Keratinocyte (primary cell): ENCODE measurements around the gene WDR93. TPM values are rescaled to one million over a fixed set of nuclear protein-coding genes. Genes with fewer than 3 reads are reported as not detected.

ENCODE experiments used
- DNase-seq: peaks from one replicate; pipeline ENCODE4 v3.0.0-alpha.2; 2011; ENCODE audit warnings: low read depth, missing footprints, low spot score
- FAIRE-seq: peaks from 2 replicates; lab custom pipeline; 2011; peaks lifted over from hg19 to GRCh38; lab: Jason Lieb, UNC
- H2AFZ ChIP-seq: 2 replicates; pipeline ENCODE4 v1.6.0; 2012; ENCODE audit warnings: low read length, control low read depth, inconsistent platforms; ENCODE audit not compliant: control insufficient read depth
- H3K27ac ChIP-seq: 2 replicates; pipeline ENCODE4 v1.5.1; 2011; ENCODE audit warnings: low read length; ENCODE audit not compliant: control insufficient read depth, insufficient read depth
- H3K27me3 ChIP-seq: 3 replicates; pipeline ENCODE4 v1.6.0; 2011; ENCODE audit warnings: low read length; ENCODE audit not compliant: control insufficient read depth, insufficient read depth; ENCODE audit errors: extremely low read depth
- H3K36me3 ChIP-seq, 2 experiments: 2 replicates in 1 of 2; 3 replicates in 1 of 2; pipeline ENCODE4 v1.5.1; 2011; ENCODE audit warnings: low read length in 2 of 2, mild to moderate bottlenecking in 1 of 2; ENCODE audit not compliant: control insufficient read depth in 2 of 2, insufficient read depth in 2 of 2; ENCODE audit errors: extremely low read depth in 1 of 2
- H3K4me1 ChIP-seq: 3 replicates; pipeline ENCODE4 v1.5.1; 2011; ENCODE audit warnings: low read length; ENCODE audit not compliant: control insufficient read depth, insufficient read depth; ENCODE audit errors: extremely low read depth
- H3K4me2 ChIP-seq: 3 replicates; pipeline ENCODE4 v1.6.0; 2011; ENCODE audit warnings: low read depth, low read length; ENCODE audit not compliant: control insufficient read depth, insufficient read depth; ENCODE audit errors: extremely low read depth
- H3K4me3 ChIP-seq, 3 experiments: fragments of 200-600 bp in 1 of 3; sonication (generic) in 1 of 3; 2 replicates in 2 of 3; 3 replicates in 1 of 3; pipeline ENCODE4 v1.5.1; 2011 to 2016; ENCODE audit warnings: low read length in 3 of 3, mild to moderate bottlenecking in 3 of 3, control low read depth in 2 of 3, inconsistent platforms in 1 of 3, low read depth in 1 of 3, mixed read lengths in 1 of 3, mixed run types in 1 of 3, moderate library complexity in 1 of 3; ENCODE audit not compliant: control insufficient read depth in 2 of 3, insufficient read depth in 2 of 3; ENCODE audit errors: extremely low read depth in 1 of 3
- H3K79me2 ChIP-seq: 2 replicates; pipeline ENCODE4 v1.6.0; 2012; ENCODE audit warnings: low read length; ENCODE audit not compliant: control insufficient read depth, insufficient read depth
- H3K9ac ChIP-seq: 3 replicates; pipeline ENCODE4 v1.6.0; 2011; ENCODE audit warnings: low read length; ENCODE audit not compliant: control insufficient read depth, insufficient read depth; ENCODE audit errors: extremely low read depth
- H3K9me1 ChIP-seq: 3 replicates; pipeline ENCODE4 v1.6.0; 2011; ENCODE audit warnings: low read length; ENCODE audit not compliant: control insufficient read depth, insufficient read depth; ENCODE audit errors: extremely low read depth
- H3K9me3 ChIP-seq: 2 replicates; pipeline ENCODE4 v1.5.1; 2012; ENCODE audit warnings: low read depth, low read length; ENCODE audit not compliant: control insufficient read depth
- H4K20me1 ChIP-seq: 3 replicates; pipeline ENCODE4 v1.6.0; 2011; ENCODE audit warnings: low read length; ENCODE audit not compliant: control insufficient read depth, insufficient read depth; ENCODE audit errors: extremely low read depth
- EZH2 ChIP-seq: IDR thresholded peaks from one replicate; pipeline ENCODE4 v1.6.1; 2012; ENCODE audit warnings: inconsistent platforms, mild to moderate bottlenecking, low read length, moderate library complexity
- dilution Hi-C: fragments of 300-500 bp; cut with MboI; formaldehyde crosslinking; loops from one replicate; pipeline ENCODE4 v1.7.0; 2020; ENCODE audit warnings: low sequenced_read_pairs; ENCODE audit not compliant: extremely low pct_ligation_motif_present
- polyA plus RNA-seq, 5 experiments: library from polyadenylated mRNA; depleted of rRNA in 3 of 5; stranded (reverse) in 3 of 5; stranded (forward) in 1 of 5; unstranded in 1 of 5; fragments of >200 nt; gene quantifications; 1 replicate in 1 of 5; 2 replicates in 3 of 5; 3 replicates in 1 of 5; pipeline versions ENCODE4 v1.2.1 to v1.2.3, GENCODE V29; 2011 to 2012; ENCODE audit warnings: missing spikeins in 2 of 5, low read depth in 1 of 5, low replicate concordance in 1 of 5
- TF ChIP-seq, protein P1 (sequence below), 3 experiments: IDR thresholded peaks in 1 of 3; conservative IDR thresholded peaks in 1 of 3; optimal IDR thresholded peaks in 1 of 3; 2 replicates in 2 of 3; 3 replicates in 1 of 3; pipeline versions ENCODE3 to v1.5.1; 2011; ENCODE audit warnings: low read length in 3 of 3, mild to moderate bottlenecking in 3 of 3, moderate library complexity in 2 of 3, control low read depth in 1 of 3, inconsistent platforms in 1 of 3; ENCODE audit not compliant: insufficient read depth in 2 of 3; ENCODE audit errors: extremely low read depth in 1 of 3

WDR93 gene
- polyA plus RNA-seq, 1 donor (not counting 4 experiments of a cell fraction or from before 2014, with no cell fraction given) = 0.05 TPM

DNA sequence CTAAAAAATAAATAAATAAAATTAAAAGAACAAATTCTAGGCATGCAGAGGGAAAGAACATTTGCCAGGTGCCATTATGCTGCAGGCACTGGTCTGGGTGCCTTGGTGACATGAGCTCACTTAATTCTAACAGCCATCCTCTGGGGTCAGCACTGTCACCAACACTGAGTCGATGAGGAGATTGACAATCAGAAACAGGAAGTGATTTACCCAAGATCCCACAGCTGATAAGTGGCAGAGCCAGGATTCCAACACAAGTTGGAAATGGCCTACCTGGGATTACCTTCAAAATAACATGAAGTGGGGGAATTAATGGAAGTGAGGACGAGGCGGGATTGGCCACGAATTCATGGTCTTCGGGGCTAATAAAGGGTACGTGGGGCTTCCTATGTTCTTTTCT lies 15.0 kb upstream of the WDR93 start:
- H3K9me1 ChIP-seq = no peaks in the 10 kb centered on the region
- H3K9me3 ChIP-seq = no peaks in the 10 kb centered on the region
- no peaks in the 10 kb centered on the region for H3K36me3 ChIP-seq
- DNase-seq (no peak), FAIRE-seq (no peak)
- no peaks in the 10 kb centered on the region for H3K79me2 ChIP-seq
- no peak overlapping the region for H3K9ac ChIP-seq
- no peak overlapping the region for H3K27ac ChIP-seq
- H3K4me3 ChIP-seq = no peak overlapping the region
- no peak overlapping the region for H3K4me2 ChIP-seq
- TF ChIP-seq, protein P1, sequence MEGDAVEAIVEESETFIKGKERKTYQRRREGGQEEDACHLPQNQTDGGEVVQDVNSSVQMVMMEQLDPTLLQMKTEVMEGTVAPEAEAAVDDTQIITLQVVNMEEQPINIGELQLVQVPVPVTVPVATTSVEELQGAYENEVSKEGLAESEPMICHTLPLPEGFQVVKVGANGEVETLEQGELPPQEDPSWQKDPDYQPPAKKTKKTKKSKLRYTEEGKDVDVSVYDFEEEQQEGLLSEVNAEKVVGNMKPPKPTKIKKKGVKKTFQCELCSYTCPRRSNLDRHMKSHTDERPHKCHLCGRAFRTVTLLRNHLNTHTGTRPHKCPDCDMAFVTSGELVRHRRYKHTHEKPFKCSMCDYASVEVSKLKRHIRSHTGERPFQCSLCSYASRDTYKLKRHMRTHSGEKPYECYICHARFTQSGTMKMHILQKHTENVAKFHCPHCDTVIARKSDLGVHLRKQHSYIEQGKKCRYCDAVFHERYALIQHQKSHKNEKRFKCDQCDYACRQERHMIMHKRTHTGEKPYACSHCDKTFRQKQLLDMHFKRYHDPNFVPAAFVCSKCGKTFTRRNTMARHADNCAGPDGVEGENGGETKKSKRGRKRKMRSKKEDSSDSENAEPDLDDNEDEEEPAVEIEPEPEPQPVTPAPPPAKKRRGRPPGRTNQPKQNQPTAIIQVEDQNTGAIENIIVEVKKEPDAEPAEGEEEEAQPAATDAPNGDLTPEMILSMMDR (optimal IDR thresholded peaks at IDR 0.05 in 1 of 3, IDR thresholded peaks at IDR 0.05 in 1 of 3, conservative IDR thresholded peaks at IDR 0.05 in 1 of 3; ENCODE audit: extremely low read depth in 1 of 3, insufficient read depth in 2 of 3, low read length in 3 of 3) = no peak
- TF ChIP-seq EZH2 = no peak
- no peaks in the 10 kb centered on the region for H3K27me3 ChIP-seq
- no peaks in the 10 kb centered on the region for H4K20me1 ChIP-seq
- H3K4me1 ChIP-seq = no peaks in the 10 kb centered on the region
- H2AFZ ChIP-seq = no peak overlapping the region
- dilution Hi-C loops = no loop called here

DNA sequence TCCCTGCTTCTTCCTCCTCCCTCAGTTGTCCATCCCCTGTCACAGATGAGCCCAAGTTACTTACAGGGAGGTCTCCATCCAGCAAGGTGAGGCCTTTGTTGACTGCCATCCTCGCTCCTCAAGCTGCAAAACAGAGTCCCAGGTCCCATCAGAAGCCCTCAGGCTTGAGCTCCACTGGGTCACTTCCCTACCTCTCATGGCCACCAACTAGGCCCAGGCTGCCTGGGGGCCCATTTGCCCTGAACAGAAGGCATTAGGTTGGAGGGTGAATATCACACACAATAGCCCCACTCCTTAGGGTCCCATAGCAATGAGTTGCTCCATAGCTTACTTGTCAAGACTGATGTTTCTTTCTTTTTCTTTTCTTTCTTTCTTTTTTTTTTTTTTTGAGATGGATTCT lies 13.2 kb upstream of the WDR93 start:
- FAIRE-seq (no peak), DNase-seq (no peak)
- dilution Hi-C loops = no loop called here
- H3K27me3 ChIP-seq = no peaks in the 10 kb centered on the region
- no peaks in the 10 kb centered on the region for H3K9me3 ChIP-seq
- H3K79me2 ChIP-seq = no peaks in the 10 kb centered on the region
- no peaks in the 10 kb centered on the region for H3K36me3 ChIP-seq
- no peaks in the 10 kb centered on the region for H3K4me1 ChIP-seq
- H2AFZ ChIP-seq = no peak overlapping the region
- TF ChIP-seq, protein P1 (optimal IDR thresholded peaks at IDR 0.05 in 1 of 3, IDR thresholded peaks at IDR 0.05 in 1 of 3, conservative IDR thresholded peaks at IDR 0.05 in 1 of 3; ENCODE audit: extremely low read depth in 1 of 3, insufficient read depth in 2 of 3, low read length in 3 of 3) = no peak
- TF ChIP-seq EZH2 = no peak
- H3K4me3 ChIP-seq = no peak overlapping the region
- no peak overlapping the region for H3K4me2 ChIP-seq
- no peak overlapping the region for H3K9ac ChIP-seq
- no peaks in the 10 kb centered on the region for H3K9me1 ChIP-seq
- H4K20me1 ChIP-seq = no peaks in the 10 kb centered on the region
- H3K27ac ChIP-seq = no peak overlapping the region
